GM18861 (cell line): Measurements from ENCODE around the gene BCORL1.

Source experiments
- ATAC-seq: cut with Tn5 transposase; IDR thresholded peaks from one replicate; pipeline ENCODE4 v1.9.1; 2021; ENCODE audit not compliant: unreplicated experiment

Gene BCORL1

DNA sequence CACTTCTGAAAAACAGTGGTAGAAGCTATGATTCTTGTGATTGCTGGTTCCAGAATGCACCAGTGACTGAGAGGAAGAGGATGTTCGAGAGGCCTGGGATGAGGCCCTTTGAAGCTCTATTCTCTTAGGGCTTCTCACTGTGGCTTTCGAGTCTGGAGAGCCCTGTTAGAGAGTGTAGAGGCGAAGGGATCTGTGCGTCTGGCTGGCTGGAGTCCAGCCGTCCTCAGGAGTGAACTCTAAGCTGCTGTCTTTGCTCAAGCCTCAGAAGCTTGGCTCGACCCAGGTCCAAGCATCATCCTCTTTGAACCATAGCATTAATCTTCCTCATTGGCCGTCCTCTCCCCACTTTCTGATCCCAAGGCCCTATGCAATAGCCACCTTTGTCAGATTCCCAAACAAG is 76.2 kb downstream of the BCORL1 start:
- ATAC-seq: no peak

DNA sequence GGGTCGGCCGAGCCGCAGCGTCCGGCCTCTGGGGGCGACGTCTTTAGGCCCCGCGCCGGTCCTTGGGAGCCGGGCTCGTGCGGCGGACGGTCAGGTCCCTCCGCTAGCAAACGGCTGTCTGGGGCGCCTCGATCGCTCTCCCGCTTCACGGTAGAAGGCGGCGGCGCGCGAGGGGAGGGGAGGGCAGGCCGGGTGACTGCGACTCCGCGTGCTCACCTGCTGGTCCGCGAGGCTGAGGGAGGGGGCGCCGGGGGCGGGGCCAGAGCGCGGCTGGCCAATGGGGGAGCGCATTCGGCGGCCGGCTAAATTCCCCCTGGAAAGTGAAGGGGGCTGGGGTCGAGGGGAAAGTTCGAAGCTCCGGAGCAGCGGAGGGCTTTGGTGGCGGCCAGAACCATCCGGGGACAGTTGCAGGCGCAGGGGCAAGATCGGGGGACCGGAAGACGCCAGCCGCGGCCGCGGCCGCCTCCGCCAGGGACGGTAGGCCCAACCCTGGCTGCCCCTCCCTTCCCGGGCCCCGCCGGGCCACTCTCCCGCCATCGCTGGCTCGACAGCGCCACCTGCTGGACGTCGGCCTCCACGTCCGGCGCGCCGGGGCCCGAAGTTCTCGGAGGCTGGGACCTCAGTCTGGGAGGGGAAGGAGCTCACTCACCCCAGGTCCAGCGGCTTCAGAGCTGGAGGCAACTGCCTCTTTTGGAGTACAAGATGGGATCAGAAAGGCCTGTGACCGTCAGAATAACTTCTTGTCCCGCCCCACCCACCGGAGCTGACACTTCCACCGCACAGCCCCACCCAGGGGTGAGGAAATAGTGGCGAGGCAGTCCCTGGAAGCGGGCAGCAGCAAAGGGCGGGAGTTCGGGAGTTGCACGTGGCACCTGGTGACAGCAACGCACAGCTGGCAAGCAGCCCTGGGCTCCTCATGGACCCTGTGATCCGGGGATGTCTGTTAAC is 78.0 kb downstream of the BCORL1 start:
- ATAC-seq: peak; percentile 92

GRCh38 chrX:130066975-130067615 is 84.7 kb downstream of the BCORL1 start:
- ATAC-seq: no peak

DNA sequence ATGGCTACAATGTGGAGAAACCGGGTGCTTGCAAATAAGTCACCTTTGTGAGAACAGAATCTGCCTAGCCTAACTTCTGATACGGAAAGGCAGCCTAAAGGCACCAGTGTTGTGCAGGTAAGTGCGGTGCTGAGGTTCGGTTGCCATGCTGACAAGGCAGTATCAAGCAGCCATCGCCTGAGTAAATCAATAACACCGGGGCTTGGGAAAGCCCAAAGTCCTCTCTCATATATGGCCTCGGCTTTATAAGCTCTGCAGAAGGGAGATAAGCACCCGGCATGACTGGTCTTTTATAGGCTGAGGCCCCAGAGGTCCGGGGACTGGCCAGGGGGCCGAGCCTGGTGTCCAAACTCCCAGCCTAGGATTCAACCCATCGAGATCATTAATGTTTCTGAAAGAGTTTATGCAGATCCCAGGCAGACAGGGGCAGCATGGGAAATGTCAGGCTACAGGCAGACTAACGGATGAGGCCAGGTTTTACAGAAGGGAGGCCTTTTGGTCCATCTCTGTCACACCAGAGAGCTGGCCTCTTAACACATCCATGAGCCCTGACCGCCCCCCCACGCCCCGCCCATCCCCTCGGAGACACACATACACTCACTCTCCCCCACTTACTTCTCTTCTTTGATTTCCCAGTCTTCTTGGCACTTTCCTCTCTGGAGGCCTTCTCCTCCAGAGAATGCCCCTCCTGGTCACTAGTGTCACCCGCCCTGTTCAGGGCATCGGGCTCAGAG is 89.3 kb downstream of the BCORL1 start:
- no peak for ATAC-seq

GRCh38 chrX:130072345-130072740 is 89.9 kb downstream of the BCORL1 start:
- ATAC-seq: no peak

DNA sequence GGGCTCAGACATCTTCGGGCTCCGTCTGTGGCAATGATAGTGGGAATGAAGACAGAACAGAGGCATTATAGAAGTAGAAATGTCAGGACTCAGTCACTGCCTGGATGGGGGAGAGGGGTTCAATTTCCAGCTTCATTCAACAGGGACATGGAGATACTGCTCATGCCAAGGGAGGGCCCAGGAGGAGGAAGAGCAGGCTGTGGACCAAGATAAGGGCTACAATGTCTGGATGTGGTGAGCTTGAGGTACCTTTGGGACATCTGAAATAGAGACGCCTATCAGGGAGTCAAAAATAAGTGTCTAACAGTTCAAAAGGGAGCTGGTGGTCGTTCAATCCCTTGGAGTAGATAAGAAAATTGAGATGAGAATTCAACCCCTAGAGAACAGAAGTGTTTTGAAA is 93.3 kb downstream of the BCORL1 start:
- ATAC-seq: no peak

- no peak for ATAC-seq
Observed at GRCh38 chrX:130079824-130080406, 97.5 kb downstream of the BCORL1 start.

DNA sequence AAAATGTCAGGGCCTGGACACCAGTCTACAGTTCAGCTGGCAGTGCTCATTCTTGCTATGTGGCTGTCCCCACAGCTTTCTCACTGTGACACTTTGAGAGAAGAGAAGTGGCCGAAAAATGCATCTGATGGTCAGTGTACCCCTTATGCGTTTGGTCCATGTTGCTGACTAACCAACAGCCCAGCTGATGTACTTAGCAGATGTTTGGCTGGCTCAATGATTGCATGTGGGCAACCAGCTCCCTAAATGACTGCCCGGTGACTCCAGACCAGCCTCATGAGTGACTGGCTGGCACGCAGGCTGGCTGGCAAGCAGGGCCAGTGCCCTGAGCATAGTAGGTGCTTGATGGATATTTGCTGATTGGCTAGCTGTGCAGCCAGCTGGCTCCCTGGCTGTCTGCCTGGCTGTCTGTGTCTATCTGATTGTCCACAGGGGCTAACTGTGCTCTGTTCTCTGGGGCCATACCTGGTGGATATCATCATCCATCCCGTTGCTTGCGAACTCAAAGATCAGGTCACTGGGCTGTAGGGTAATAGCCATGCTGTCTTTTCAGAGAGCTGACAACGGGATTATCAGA is 98.4 kb downstream of the BCORL1 start:
- no peak for ATAC-seq

- ATAC-seq: no peak
Observed at GRCh38 chrX:130081421-130082045, 99.1 kb downstream of the BCORL1 start.

DNA sequence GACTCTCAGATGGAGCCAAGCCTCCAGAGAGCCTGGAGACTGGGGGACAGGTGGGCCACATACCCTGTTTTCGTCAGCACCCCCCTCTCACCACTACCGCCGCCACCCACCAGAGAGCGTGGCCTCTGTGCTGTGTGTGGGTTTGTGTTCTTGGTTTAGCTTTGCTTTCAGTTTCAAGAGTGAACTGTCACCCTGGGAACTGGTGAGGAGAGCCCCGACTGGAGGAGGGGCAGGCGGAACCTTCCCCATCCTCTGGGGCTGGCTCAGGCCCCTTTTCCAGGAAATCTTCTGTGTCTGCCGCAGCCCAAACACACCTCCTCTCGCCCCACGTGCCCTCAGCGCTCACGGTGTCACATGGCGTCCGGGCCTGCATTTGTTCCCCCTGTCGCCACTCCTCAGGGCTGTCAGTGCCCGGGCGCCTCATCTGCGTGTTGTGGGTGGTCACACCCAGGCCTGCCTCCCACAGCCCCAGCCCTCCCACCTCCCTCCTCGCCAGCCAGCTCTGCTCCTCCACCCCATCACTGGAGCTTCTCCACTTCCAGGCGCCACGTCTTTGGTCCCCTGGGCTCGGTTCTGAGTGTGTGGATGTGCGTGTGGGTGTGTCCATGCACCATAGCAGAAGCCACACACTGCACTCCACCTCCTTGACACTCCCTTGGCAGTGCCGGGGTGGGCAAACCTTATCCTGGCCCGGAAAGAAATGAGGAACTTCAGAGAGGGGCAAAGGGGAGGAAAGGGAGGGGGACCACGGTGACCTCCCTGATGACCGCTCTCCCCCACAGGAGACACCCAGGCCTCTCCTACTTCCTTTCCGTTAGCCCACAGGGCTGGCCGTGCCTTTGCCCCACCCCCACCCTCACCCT is 100.0 kb downstream of the BCORL1 start:
- peak; percentile 58 for ATAC-seq

- no peak for ATAC-seq
Observed at GRCh38 chrX:130083107-130083490, 100.7 kb downstream of the BCORL1 start.

DNA sequence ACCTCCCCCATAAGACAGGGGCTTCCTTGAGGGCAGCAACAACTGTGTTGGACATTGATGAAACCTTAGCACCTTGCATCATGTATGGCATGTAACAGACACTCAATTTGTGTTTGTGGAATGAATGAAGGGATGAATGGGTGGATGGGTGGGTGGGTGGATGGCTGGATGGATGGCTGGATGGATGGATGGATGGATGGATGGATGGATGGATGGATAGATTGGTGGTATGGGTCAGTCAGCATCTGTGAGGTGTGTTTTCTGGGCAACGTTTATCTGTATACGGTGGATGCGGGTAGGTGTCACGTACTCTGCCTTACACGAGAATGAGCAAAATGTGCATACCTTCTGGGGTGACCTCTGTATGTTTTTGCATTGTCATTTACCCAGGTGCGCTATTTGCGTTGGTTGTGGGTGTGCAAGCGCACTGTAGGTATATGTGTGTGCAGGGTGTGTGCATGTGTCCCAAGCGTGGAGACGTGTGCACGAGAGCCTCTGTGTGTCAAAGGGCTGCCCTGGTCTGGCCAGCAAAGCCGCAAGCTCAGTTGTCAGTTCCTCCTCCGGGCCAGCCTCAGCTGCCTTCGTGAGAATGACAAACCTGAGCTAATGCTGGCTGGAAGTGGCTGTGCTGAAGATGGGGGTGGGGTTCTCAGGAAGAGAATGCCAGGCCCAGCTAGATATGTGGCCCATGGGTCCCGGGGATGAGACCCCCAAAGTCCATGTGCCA is 101.4 kb downstream of the BCORL1 start:
- ATAC-seq: no peak

- peak; percentile 28 for ATAC-seq
Observed at GRCh38 chrX:130084631-130085237, 102.3 kb downstream of the BCORL1 start.

DNA sequence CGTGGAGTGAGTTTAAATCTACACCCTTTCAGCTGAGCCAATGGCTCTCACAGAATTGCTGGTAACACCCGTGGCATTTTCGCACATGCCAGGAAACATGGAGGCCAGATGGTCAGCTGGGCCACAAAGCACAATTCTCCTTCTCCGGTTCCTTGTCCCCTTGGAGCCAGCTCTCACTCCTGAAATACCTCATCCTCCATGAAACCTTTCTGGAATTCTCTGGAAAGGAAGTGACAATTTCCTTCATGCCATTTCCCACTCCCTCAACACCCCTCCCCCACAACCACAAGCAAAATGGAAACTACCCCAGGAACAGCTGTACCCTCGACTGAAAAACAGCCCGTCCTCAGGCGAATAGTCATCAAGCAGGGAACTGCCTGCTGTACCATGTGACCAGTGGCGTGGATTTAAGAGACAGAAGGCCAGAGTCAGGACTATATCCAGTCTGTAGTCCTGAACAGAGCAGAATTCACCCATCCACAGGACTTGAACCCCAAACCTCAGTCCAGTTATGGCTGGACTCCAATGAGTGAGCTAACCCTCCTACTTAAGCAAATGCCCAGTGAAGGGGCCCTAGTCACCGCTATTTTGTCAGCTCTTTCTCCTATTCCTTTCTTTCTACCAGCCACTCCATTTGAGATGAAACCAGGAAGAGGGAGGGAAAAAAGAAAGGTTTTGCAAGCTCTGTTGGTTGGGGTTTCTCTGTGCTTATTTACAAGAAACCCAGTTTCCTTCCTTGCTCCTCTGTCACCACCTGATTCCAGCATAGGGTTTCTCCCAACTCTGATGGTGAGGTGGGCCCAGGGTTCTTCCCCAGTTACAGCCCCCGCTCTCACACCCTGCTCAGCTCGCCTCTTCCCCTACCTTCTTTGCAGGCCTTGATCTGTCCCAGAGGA is 103.4 kb downstream of the BCORL1 start:
- ATAC-seq: no peak

GRCh38 chrX:130086447-130087206 is 104.2 kb downstream of the BCORL1 start:
- peak; percentile 38 for ATAC-seq

GRCh38 chrX:130090364-130090763 is 107.9 kb downstream of the BCORL1 start:
- ATAC-seq: no peak
